Measurements from ENCODE around the gene RITA1.
A peak's percentile ranks its signal among the peaks of the same experiment; 100 is the strongest.

RITA1 gene

DNA sequence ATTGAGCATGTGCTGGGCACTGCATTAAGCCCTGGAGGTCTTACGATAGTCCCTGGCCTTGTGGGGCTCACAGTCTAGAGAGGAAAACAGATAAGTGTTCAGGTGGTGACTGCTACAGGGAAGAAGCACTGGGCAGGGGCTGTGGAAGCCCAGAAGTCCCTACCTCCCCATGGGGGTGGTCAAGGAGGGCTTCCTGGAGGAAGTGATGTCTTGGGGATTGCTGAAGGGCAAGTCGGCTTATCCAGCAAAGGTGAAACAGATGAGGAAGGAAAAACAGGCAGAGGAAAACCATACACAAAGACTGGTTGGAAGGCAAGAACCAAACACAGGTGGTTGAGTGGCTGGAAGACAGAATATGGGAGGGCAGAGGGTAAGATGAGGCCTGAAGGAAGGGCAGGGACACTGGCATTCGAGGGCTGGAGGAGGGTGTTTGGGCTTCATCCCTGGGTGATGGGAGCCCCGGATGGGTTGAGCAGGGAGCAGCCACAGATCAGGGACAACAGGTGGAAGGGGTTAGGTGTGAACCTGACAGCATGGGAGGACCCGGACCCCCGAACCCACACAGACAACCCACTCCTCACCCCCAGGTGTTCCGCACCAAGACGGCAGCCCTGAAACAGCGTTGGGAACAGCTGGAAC, 33.2 kb upstream of the RITA1 start:
- H3K27me3 ChIP-seq (replicated peaks; ENCODE audit: control insufficient read depth, insufficient read depth, low read length): peaks cover 2% of the 10 kb centered on the region; the same call in 1 of the 2 replicates
- no peak overlapping the region for H3K4me3 ChIP-seq (replicated peaks; ENCODE audit: low read depth, low read length)
- no peak for DNase-seq (ENCODE audit: extremely low read depth, insufficient read length)
- H3K36me3 ChIP-seq (ENCODE audit: control insufficient read depth, insufficient read depth, low read length): peaks cover 1% of the 10 kb centered on the region; the same call in 1 of the 2 replicates
- TF ChIP-seq, protein P1, sequence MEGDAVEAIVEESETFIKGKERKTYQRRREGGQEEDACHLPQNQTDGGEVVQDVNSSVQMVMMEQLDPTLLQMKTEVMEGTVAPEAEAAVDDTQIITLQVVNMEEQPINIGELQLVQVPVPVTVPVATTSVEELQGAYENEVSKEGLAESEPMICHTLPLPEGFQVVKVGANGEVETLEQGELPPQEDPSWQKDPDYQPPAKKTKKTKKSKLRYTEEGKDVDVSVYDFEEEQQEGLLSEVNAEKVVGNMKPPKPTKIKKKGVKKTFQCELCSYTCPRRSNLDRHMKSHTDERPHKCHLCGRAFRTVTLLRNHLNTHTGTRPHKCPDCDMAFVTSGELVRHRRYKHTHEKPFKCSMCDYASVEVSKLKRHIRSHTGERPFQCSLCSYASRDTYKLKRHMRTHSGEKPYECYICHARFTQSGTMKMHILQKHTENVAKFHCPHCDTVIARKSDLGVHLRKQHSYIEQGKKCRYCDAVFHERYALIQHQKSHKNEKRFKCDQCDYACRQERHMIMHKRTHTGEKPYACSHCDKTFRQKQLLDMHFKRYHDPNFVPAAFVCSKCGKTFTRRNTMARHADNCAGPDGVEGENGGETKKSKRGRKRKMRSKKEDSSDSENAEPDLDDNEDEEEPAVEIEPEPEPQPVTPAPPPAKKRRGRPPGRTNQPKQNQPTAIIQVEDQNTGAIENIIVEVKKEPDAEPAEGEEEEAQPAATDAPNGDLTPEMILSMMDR (IDR thresholded peaks at IDR 0.05; ENCODE audit: insufficient read depth, low read length, poor library complexity, severe bottlenecking): no peak

DNA sequence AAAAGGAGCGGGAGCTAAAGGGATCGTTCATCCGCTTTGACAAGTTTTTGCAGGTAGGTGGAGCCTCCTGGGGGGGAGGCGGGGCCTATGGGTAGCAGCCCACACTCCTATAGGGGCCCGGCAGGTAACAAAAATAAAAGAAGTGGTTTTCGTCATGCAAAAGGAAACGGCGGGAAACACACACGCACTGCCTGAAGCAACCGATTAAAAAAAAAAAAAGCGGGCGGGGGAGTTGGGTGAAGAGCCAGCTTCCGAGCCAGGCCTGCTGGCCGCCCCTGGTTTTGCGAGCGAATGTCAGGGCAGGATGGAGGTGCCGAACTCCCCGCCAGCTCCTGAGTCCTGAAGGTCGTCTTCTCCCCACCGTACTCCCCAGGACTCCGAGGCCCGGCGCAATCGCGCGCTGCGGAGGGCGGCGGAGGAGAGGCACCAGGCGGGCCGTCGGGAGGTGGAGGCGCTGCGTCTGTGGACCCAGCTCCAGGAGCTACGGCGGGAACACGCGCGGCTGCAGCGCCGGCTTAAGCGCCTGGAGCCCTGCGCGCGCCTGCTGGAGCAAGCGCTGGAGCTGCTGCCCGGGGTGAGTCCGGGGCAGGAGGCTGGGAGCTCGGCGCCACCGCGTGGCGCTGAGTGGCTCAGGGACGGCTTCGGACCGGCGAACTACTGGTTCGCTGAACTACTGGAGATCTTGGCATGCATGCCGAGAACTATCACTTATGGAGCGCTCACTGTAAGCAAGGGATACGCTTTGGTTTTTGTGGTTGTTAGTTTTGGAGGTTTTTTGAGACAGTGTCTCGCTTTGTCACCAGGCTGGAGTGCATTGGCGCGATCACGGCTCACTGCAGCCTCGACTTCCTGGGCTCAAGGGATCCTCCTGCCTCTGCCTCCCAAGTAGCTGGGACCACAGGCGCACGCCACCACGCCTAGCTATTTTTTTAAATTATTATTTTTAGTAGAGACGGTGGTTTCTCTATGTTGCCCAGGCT, 32.4 kb upstream of the RITA1 start:
- DNase-seq (ENCODE audit: extremely low read depth, insufficient read length): peak; percentile 75
- peaks cover 2% of the 10 kb centered on the region; the same call in 1 of the 2 replicates for H3K27me3 ChIP-seq (replicated peaks; ENCODE audit: control insufficient read depth, insufficient read depth, low read length)
- H3K4me3 ChIP-seq (replicated peaks; ENCODE audit: low read depth, low read length): peak overlapping the region; percentile 50
- peaks cover 5% of the 10 kb centered on the region for H3K36me3 ChIP-seq (ENCODE audit: control insufficient read depth, insufficient read depth, low read length)
- TF ChIP-seq, protein P1 (IDR thresholded peaks at IDR 0.05; ENCODE audit: insufficient read depth, low read length, poor library complexity, severe bottlenecking): peak; percentile 60

DNA sequence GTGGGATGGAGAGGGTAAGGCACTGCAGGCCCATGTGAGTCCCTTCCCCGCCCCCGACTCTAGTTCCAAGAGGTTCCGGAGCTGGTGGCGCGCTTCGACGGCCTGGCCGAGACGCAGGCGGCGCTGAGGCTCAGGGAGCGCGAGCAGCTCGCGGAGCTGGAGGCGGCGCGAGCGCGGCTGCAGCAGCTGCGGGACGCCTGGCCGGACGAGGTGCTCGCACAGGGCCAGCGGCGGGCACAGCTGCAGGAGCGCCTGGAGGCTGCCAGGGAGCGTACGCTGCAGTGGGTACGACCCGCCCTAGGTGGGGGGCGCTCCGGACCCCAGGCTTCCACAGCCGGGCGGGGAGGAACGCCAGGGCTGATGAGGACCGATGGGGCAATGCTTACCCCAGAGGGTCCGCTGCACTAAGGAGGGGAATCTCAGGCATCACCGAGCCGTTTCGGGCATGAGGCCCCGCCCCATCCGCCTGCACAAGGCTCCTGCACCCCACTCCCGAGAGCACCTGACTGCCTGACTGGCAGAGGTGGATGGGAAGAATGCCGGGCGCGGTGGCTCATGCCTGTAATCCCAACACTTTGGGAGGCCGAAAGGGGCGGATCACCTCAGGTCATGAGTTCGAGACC, 31.1 kb upstream of the RITA1 start:
- H3K4me3 ChIP-seq (replicated peaks; ENCODE audit: low read depth, low read length): peak overlapping the region; percentile 35
- H3K36me3 ChIP-seq (ENCODE audit: control insufficient read depth, insufficient read depth, low read length): peaks cover 12% of the 10 kb centered on the region
- TF ChIP-seq, protein P1 (IDR thresholded peaks at IDR 0.05; ENCODE audit: insufficient read depth, low read length, poor library complexity, severe bottlenecking): no peak
- peaks cover 2% of the 10 kb centered on the region; the same call in 1 of the 2 replicates for H3K27me3 ChIP-seq (replicated peaks; ENCODE audit: control insufficient read depth, insufficient read depth, low read length)
- no peak for DNase-seq (ENCODE audit: extremely low read depth, insufficient read length)

DNA sequence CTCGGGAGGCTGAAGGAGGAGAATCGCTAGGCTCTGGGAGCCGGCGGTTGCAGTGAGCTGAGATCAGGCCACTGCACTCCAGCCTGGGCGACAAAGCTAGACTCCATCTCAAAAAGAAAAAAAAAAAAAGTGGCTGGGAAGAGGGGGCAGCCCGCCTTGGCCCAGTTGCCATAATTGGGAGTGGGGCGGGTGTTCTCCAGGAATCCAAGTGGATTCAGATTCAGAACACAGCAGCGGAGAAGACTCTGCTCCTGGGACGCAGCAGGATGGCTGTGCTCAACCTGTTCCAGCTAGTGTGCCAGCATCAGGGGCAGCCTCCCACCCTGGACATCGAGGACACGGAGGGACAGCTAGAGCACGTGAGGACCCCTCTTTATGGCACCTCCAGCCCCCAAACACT, 30.5 kb upstream of the RITA1 start:
- Histone ChIP-seq H3K27me3 (replicated peaks; ENCODE audit: control insufficient read depth, insufficient read depth, low read length) (peaks cover 2% of the 10 kb centered on the region; the same call in 1 of the 2 replicates), H3K4me3 (replicated peaks; ENCODE audit: low read depth, low read length) (no peak overlapping the region)
- TF ChIP-seq, protein P1 (IDR thresholded peaks at IDR 0.05; ENCODE audit: insufficient read depth, low read length, poor library complexity, severe bottlenecking): no peak

DNA sequence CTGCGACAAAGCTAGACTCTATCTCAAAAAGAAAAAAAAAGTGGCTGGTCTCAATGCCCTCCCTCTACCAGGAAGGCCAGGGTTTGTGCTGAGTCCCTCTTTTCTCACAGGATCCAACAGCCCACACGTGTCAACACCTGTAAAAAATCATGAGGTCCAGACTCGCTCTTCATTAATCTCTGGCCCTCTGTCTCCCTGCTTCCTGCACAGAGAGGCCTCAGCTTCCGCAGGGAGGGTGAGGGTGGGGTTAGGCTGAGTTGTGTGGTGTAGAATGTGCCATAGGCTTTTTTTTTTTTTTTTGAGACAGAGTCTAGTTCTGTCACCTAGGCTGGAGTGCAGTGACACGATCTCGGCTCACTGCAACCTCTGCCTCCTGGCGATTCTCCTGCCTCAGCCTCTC, 29.9 kb upstream of the RITA1 start:
- no peak for DNase-seq (ENCODE audit: extremely low read depth, insufficient read length)
- H3K4me3 ChIP-seq (replicated peaks; ENCODE audit: low read depth, low read length): no peak overlapping the region
- H3K36me3 ChIP-seq (ENCODE audit: control insufficient read depth, insufficient read depth, low read length): peaks cover 22% of the 10 kb centered on the region
- H3K27me3 ChIP-seq (replicated peaks; ENCODE audit: control insufficient read depth, insufficient read depth, low read length): peaks cover 2% of the 10 kb centered on the region; the same call in 1 of the 2 replicates
- TF ChIP-seq, protein P1 (IDR thresholded peaks at IDR 0.05; ENCODE audit: insufficient read depth, low read length, poor library complexity, severe bottlenecking): no peak

More for the DNA sequence above, 30.5 kb upstream of the RITA1 start:
- H3K36me3 ChIP-seq (ENCODE audit: control insufficient read depth, insufficient read depth, low read length): peaks cover 17% of the 10 kb centered on the region
- no peak for DNase-seq (ENCODE audit: extremely low read depth, insufficient read length)

Data from GM06990 (cell line).